ENCODE results near the gene KLK6. TPM values are rescaled to one million over a fixed set of nuclear protein-coding genes. Genes with fewer than 3 reads are reported as not detected.
A peak's percentile ranks its signal among the peaks of the same experiment; 100 is the strongest.
"Not testable (repeated sequence)": the region's sequence is repeated elsewhere in the genome, so short reads cannot be mapped to it uniquely, and the experiment has no call there.

Gene KLK6
- total and polyA plus RNA-seq, 8 donors, result 0.15 to 0.47 (median 0.29) TPM; not detected in 2

GRCh38 chr19:50975766-50976165, 6.4 kb upstream of the KLK6 start:
- Histone ChIP-seq H3K9me3 (no peaks in the 10 kb centered on the region), H3K4me3 (no peak overlapping the region), H3K4me1 (no peaks in the 10 kb centered on the region), H3K36me3 (no peaks in the 10 kb centered on the region), H3K27me3 (peaks cover 0 to 68% of the 10 kb centered on the region in 2 donors), H3K27ac (no peak overlapping the region)
- DNase-seq (peak in 2 of 4 donors; percentile 36 to 63), ATAC-seq (peak; percentile 76)
- TF ChIP-seq, protein P1, sequence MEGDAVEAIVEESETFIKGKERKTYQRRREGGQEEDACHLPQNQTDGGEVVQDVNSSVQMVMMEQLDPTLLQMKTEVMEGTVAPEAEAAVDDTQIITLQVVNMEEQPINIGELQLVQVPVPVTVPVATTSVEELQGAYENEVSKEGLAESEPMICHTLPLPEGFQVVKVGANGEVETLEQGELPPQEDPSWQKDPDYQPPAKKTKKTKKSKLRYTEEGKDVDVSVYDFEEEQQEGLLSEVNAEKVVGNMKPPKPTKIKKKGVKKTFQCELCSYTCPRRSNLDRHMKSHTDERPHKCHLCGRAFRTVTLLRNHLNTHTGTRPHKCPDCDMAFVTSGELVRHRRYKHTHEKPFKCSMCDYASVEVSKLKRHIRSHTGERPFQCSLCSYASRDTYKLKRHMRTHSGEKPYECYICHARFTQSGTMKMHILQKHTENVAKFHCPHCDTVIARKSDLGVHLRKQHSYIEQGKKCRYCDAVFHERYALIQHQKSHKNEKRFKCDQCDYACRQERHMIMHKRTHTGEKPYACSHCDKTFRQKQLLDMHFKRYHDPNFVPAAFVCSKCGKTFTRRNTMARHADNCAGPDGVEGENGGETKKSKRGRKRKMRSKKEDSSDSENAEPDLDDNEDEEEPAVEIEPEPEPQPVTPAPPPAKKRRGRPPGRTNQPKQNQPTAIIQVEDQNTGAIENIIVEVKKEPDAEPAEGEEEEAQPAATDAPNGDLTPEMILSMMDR (IDR thresholded peaks at IDR 0.05), result no peak
- intact Hi-C loops (cut with DNase I), result no loop called here

GRCh38 chr19:50974702-50975556, 5.5 kb upstream of the KLK6 start:
- Histone ChIP-seq H3K4me1 (no peaks in the 10 kb centered on the region), H3K27ac (no peak overlapping the region), H3K36me3 (no peaks in the 10 kb centered on the region), H3K4me3 (no peak overlapping the region), H3K9me3 (no peaks in the 10 kb centered on the region), H3K27me3 (peaks cover 0 to 71% of the 10 kb centered on the region in 2 donors)
- intact Hi-C loops (cut with DNase I), result no loop called here
- ATAC-seq (no peak), DNase-seq (peak in 1 of 4 donors; percentile 32)
- TF ChIP-seq, protein P1 (IDR thresholded peaks at IDR 0.05), result no peak

GRCh38 chr19:50972795-50973376, 3.5 kb upstream of the KLK6 start:
- H3K27ac ChIP-seq, result no peak overlapping the region
- peaks cover 0 to 72% of the 10 kb centered on the region in 2 donors for H3K27me3 ChIP-seq
- no peaks in the 10 kb centered on the region for H3K4me1 ChIP-seq
- H3K4me3 ChIP-seq, result no peak overlapping the region
- DNase-seq, result no peak
- intact Hi-C loops (cut with DNase I), result no loop called here
- H3K36me3 ChIP-seq, result no peaks in the 10 kb centered on the region
- TF ChIP-seq, protein P1 (IDR thresholded peaks at IDR 0.05), result no peak
- ATAC-seq, result no peak
- no peaks in the 10 kb centered on the region for H3K9me3 ChIP-seq

DNA sequence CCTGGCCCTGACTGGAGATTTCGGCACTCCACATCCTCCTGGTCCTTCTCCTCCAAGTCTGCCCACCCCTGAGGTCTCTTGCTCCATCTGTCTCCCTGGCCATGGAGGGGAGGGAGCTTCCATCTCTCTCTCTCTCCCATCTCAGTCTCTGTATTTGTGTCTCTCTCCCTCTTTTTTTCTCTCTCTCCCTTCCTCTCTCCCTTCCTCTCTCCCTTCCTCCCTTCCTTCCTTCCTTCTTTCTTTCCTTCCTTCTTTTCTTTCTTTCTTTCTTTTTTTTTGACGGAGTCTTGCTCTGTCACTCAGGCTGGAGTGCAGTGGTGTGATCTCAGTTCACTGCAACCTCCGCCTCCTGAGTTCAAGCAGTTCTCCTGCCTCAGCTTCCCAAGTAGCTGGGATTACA, 419 bp upstream of the KLK6 start:
- ATAC-seq; H3K36me3 ChIP-seq; H3K4me1 ChIP-seq; intact Hi-C loops (cut with DNase I); H3K9me3 ChIP-seq; H3K4me3 ChIP-seq; DNase-seq; H3K27ac ChIP-seq: not testable (repeated sequence)
- H3K27me3 ChIP-seq, result peaks cover 0 to 78% of the 10 kb centered on the region in 2 donors

DNA sequence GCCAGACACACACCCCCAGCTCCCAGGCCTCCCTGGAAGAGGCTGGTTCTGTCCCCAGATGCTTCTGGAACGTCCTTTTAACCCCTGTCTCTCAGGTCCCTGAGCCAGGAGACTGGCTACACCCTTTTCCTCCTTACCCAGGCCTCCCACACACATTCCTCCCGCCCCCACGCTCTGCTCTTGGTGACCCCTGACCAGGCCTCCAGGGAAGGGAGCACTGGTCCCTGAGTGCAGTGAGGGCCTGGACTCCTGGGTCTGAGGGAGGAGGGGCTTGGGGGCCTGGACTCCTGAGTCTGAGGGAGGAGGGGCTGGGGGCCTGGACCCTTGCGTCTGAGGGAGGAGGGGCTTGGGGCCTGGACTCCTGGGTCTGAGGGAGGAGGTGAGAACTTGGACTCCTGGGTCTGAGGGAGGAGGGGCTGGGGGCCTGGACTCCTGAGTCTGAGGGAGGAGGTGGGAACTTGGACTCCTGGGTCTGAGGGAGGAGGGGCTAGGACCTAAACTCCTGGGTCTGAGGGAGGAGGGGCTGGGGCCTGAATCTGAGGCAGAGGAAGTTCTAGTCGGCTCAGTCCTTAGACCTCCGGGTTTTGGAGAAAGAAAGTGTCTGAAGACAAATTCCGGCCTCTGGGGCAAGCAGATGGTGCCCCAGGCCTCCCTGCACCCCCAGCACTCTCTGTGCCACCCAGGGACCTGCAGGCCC, 527 bp downstream of the KLK6 start:
- ATAC-seq (no peak), DNase-seq (no peak)
- no peak overlapping the region for H3K4me3 ChIP-seq
- peaks cover 0 to 87% of the 10 kb centered on the region in 2 donors for H3K27me3 ChIP-seq
- H3K4me1 ChIP-seq, result no peaks in the 10 kb centered on the region
- no peaks in the 10 kb centered on the region for H3K9me3 ChIP-seq
- H3K36me3 ChIP-seq, result no peaks in the 10 kb centered on the region
- TF ChIP-seq, protein P1 (IDR thresholded peaks at IDR 0.05), result no peak
- intact Hi-C loops (cut with DNase I), result no loop called here
- no peak overlapping the region for H3K27ac ChIP-seq
